DND-41 (cell line): Measurements from ENCODE around the gene IQCM.

Experiments used
- EZH2 ChIP-seq: IDR thresholded peaks from 3 replicates; pipeline ENCODE4 v1.6.1; 2012; ENCODE audit warnings: borderline replicate concordance, low read depth, mild to moderate bottlenecking, moderate library complexity, low read length, inconsistent platforms; ENCODE audit not compliant: severe bottlenecking
- TF ChIP-seq, protein P1 (sequence below): IDR thresholded peaks from 2 replicates; pipeline ENCODE4 v1.5.1; 2012; ENCODE audit warnings: borderline replicate concordance, low read length, moderate library complexity, mild to moderate bottlenecking; ENCODE audit not compliant: poor library complexity, severe bottlenecking; ENCODE audit errors: extremely low read depth

DNA sequence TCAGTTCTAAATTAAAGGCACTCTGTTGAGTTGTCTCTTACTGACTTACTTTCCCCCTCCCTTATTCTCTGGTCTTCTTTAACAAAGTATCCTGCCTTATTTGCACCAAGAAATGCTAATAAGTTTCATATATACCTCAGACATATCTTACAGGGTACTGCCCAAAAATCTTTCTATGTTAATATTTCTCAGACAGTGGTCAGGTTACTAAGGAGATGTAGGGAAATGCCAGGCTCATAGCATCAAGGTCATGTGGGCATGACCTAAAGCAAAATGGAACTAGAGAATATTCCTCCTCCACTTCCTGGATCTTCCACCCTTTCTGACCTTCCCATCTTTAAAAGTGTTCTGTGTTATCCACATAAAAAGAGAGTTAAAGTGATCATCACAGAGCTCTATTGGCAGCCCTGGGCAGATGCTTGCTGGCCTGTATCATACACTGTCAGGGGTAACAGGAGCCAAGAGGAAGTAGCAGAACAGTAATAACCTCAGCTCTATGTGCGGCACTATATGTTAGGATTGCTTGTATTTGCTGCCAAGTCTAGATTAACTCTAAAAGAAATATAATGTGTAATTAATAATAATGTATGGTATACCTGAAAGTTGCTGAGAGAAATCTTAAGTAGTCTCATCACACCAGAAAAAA is 74.3 kb downstream of the IQCM start:
- TF ChIP-seq, protein P1, sequence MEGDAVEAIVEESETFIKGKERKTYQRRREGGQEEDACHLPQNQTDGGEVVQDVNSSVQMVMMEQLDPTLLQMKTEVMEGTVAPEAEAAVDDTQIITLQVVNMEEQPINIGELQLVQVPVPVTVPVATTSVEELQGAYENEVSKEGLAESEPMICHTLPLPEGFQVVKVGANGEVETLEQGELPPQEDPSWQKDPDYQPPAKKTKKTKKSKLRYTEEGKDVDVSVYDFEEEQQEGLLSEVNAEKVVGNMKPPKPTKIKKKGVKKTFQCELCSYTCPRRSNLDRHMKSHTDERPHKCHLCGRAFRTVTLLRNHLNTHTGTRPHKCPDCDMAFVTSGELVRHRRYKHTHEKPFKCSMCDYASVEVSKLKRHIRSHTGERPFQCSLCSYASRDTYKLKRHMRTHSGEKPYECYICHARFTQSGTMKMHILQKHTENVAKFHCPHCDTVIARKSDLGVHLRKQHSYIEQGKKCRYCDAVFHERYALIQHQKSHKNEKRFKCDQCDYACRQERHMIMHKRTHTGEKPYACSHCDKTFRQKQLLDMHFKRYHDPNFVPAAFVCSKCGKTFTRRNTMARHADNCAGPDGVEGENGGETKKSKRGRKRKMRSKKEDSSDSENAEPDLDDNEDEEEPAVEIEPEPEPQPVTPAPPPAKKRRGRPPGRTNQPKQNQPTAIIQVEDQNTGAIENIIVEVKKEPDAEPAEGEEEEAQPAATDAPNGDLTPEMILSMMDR: no peak
- TF ChIP-seq EZH2: no peak
